DMS114 treated with DMSO at 0.1 percent for 48 hours (cell line): Measurements from ENCODE around the gene UMODL1.

Experiments
- DNase-seq: peaks from one replicate; lab custom pipeline; 2025; ENCODE audit not compliant: unreplicated experiment; lab: John Stamatoyannopoulos, UW

UMODL1 gene

GRCh38 chr21:42079939-42080787 lies 9.0 kb downstream of the UMODL1 start:
- DNase-seq: no peak

GRCh38 chr21:42080788-42081083 lies 9.6 kb downstream of the UMODL1 start:
- no peak for DNase-seq

GRCh38 chr21:42081138-42081537 lies 10.0 kb downstream of the UMODL1 start:
- DNase-seq: no peak

- no peak for DNase-seq
Observed at GRCh38 chr21:42081931-42082381, 10.8 kb downstream of the UMODL1 start.

- DNase-seq: no peak
Observed at GRCh38 chr21:42082501-42083360, 11.6 kb downstream of the UMODL1 start.

- DNase-seq: no peak
Observed at GRCh38 chr21:42083361-42083690, 12.2 kb downstream of the UMODL1 start.

GRCh38 chr21:42084079-42084478 lies 13.0 kb downstream of the UMODL1 start:
- no peak for DNase-seq

- no peak for DNase-seq
Observed at GRCh38 chr21:42085246-42086077, 14.3 kb downstream of the UMODL1 start.

- DNase-seq: no peak
Observed at GRCh38 chr21:42086969-42087368, 15.9 kb downstream of the UMODL1 start.

- DNase-seq: no peak
Observed at GRCh38 chr21:42088148-42088547, 17.0 kb downstream of the UMODL1 start.

- DNase-seq: no peak
Observed at GRCh38 chr21:42088658-42089057, 17.5 kb downstream of the UMODL1 start.

- DNase-seq: no peak
Observed at GRCh38 chr21:42089093-42089631, 18.0 kb downstream of the UMODL1 start.

GRCh38 chr21:42089665-42090310 lies 18.7 kb downstream of the UMODL1 start:
- no peak for DNase-seq

- DNase-seq: no peak
Observed at GRCh38 chr21:42091899-42092508, 20.9 kb downstream of the UMODL1 start.

- no peak for DNase-seq
Observed at GRCh38 chr21:42092771-42093170, 21.7 kb downstream of the UMODL1 start.

- no peak for DNase-seq
Observed at GRCh38 chr21:42093186-42093585, 22.1 kb downstream of the UMODL1 start.

- DNase-seq: no peak
Observed at GRCh38 chr21:42093991-42094421, 22.9 kb downstream of the UMODL1 start.

GRCh38 chr21:42094811-42095210 lies 23.7 kb downstream of the UMODL1 start:
- no peak for DNase-seq

GRCh38 chr21:42095581-42095980 lies 24.5 kb downstream of the UMODL1 start:
- no peak for DNase-seq

GRCh38 chr21:42096566-42096965 lies 25.4 kb downstream of the UMODL1 start:
- no peak for DNase-seq
